H9 (cell line): ENCODE data around the gene ZDHHC13. TPM values are rescaled to one million over a fixed set of nuclear protein-coding genes. Genes with fewer than 3 reads are reported as not detected.

Experiments
- DNase-seq: peaks from one replicate; pipeline ENCODE4 v3.0.0-alpha.2; 2017
- H2AFZ ChIP-seq: one replicate; pipeline ENCODE4 v1.6.1; 2013; ENCODE audit warnings: mild to moderate bottlenecking, low read length, control low read depth, moderate library complexity
- H2AK5ac ChIP-seq: 2 replicates; pipeline ENCODE4 v1.6.1; 2013; ENCODE audit warnings: low read length, control low read depth, mixed read lengths; ENCODE audit not compliant: insufficient read length
- H2BK120ac ChIP-seq: one replicate; pipeline ENCODE4 v1.6.1; 2013; ENCODE audit warnings: low read depth, mild to moderate bottlenecking, low read length, control low read depth, inconsistent platforms; ENCODE audit not compliant: poor library complexity, severe bottlenecking
- H2BK12ac ChIP-seq: 2 replicates; pipeline ENCODE4 v1.6.1; 2013; ENCODE audit warnings: low read length, control low read depth, mixed read lengths, low read depth; ENCODE audit not compliant: insufficient read length
- H2BK15ac ChIP-seq: 2 replicates; pipeline ENCODE4 v1.6.1; 2013; ENCODE audit warnings: low read depth, low read length, control low read depth
- H2BK20ac ChIP-seq: one replicate; pipeline ENCODE4 v1.6.1; 2013; ENCODE audit warnings: low read depth, mild to moderate bottlenecking, low read length, control low read depth, inconsistent platforms; ENCODE audit not compliant: poor library complexity, severe bottlenecking
- H2BK5ac ChIP-seq: 2 replicates; pipeline ENCODE4 v1.6.1; 2013; ENCODE audit warnings: low read length, control low read depth, mixed read lengths; ENCODE audit not compliant: insufficient read length
- H3K14ac ChIP-seq: 2 replicates; pipeline ENCODE4 v1.6.1; 2013; ENCODE audit warnings: low read length, control low read depth; ENCODE audit not compliant: insufficient read depth
- H3K18ac ChIP-seq: 2 replicates; pipeline ENCODE4 v1.6.1; 2013; ENCODE audit warnings: low read depth, mild to moderate bottlenecking, mixed read lengths, low read length, control low read depth; ENCODE audit not compliant: insufficient read length
- H3K23ac ChIP-seq: 2 replicates; pipeline ENCODE4 v1.6.1; 2013; ENCODE audit warnings: low read length, control low read depth, mixed read lengths, low read depth; ENCODE audit not compliant: insufficient read length
- H3K23me2 ChIP-seq: 2 replicates; pipeline ENCODE4 v1.6.1; 2013; ENCODE audit warnings: low read depth, mild to moderate bottlenecking, mixed read lengths, low read length, control low read depth; ENCODE audit not compliant: insufficient read length, poor library complexity, severe bottlenecking
- H3K27ac ChIP-seq: 2 replicates; pipeline ENCODE4 v1.5.1; 2013; ENCODE audit warnings: low read length, control low read depth, mixed read lengths, low read depth; ENCODE audit not compliant: insufficient read length
- H3K27me3 ChIP-seq: 2 replicates; pipeline ENCODE4 v1.6.1; 2013; ENCODE audit warnings: low read length, control low read depth, inconsistent platforms; ENCODE audit not compliant: insufficient read depth
- H3K4ac ChIP-seq: 2 replicates; pipeline ENCODE4 v1.6.1; 2013; ENCODE audit warnings: low read depth, mild to moderate bottlenecking, control low read depth, inconsistent platforms, low read length, moderate library complexity
- H3K4me1 ChIP-seq: 2 replicates; pipeline ENCODE4 v1.6.1; 2013; ENCODE audit warnings: low read length, control low read depth, inconsistent platforms; ENCODE audit not compliant: insufficient read depth
- H3K4me2 ChIP-seq: 2 replicates; pipeline ENCODE4 v1.6.1; 2013; ENCODE audit warnings: low read length, control low read depth, mixed read lengths; ENCODE audit not compliant: insufficient read length, insufficient read depth
- H3K56ac ChIP-seq: 2 replicates; pipeline ENCODE4 v1.6.1; 2013; ENCODE audit warnings: low read depth, mild to moderate bottlenecking, mixed read lengths, low read length, control low read depth; ENCODE audit not compliant: insufficient read length
- H3K79me1 ChIP-seq: 2 replicates; pipeline ENCODE4 v1.6.1; 2013; ENCODE audit warnings: low read depth, mild to moderate bottlenecking, moderate library complexity, low read length, control low read depth, inconsistent platforms; ENCODE audit not compliant: insufficient read depth, poor library complexity, severe bottlenecking
- H3K79me2 ChIP-seq: 2 replicates; pipeline ENCODE4 v1.6.1; 2013; ENCODE audit warnings: low read length, control low read depth, inconsistent platforms; ENCODE audit not compliant: insufficient read depth
- H3K9ac ChIP-seq: 2 replicates; pipeline ENCODE4 v1.6.1; 2013; ENCODE audit warnings: low read length, control low read depth, mixed read lengths; ENCODE audit not compliant: insufficient read length; ENCODE audit errors: extremely low read depth
- H3K9me3 ChIP-seq: one replicate; pipeline ENCODE4 v1.6.1; 2013; ENCODE audit warnings: low read depth, low read length, inconsistent platforms; ENCODE audit not compliant: control insufficient read depth
- H3T11ph ChIP-seq: one replicate; pipeline ENCODE4 v1.6.1; 2013; ENCODE audit warnings: mild to moderate bottlenecking, low read length, control low read depth, inconsistent platforms
- H4K20me1 ChIP-seq: one replicate; pipeline ENCODE4 v1.6.1; 2013; ENCODE audit not compliant: control insufficient read depth, insufficient read length, insufficient read depth
- H4K5ac ChIP-seq: 2 replicates; pipeline ENCODE4 v1.6.1; 2013; ENCODE audit warnings: low read depth, mild to moderate bottlenecking, mixed read lengths, low read length, control low read depth; ENCODE audit not compliant: insufficient read length
- H4K8ac ChIP-seq: replicated peaks from 2 replicates; pipeline ENCODE4 v1.6.1; 2013; ENCODE audit warnings: low read length, control low read depth, mixed read lengths, low read depth; ENCODE audit not compliant: insufficient read length
- H4K91ac ChIP-seq: 2 replicates; pipeline ENCODE4 v1.6.1; 2013; ENCODE audit warnings: low read depth, mild to moderate bottlenecking, moderate library complexity, mixed read lengths, low read length, control low read depth; ENCODE audit not compliant: insufficient read length
- H3K27ac Mint-ChIP-seq, 3 experiments: 2 replicates in 2 of 3; 3 replicates in 1 of 3; pipeline ENCODE4 v1.8.0; 2020 to 2021; ENCODE audit warnings: mixed read lengths in 3 of 3, mild to moderate bottlenecking in 1 of 3, moderate library complexity in 1 of 3
- H3K27me3 Mint-ChIP-seq: 2 replicates; pipeline ENCODE4 v1.8.0; 2021; ENCODE audit warnings: low read depth, mild to moderate bottlenecking, moderate library complexity, mixed read lengths
- H3K36me3 Mint-ChIP-seq, 3 experiments: 2 replicates in 2 of 3; 3 replicates in 1 of 3; pipeline ENCODE4 v1.8.0; 2020 to 2021; ENCODE audit warnings: low read depth in 3 of 3, mixed read lengths in 3 of 3; ENCODE audit not compliant: insufficient read depth in 1 of 3
- H3K4me1 Mint-ChIP-seq, 2 experiments: 2 replicates each; pipeline ENCODE4 v1.8.0; 2020; ENCODE audit warnings: mixed read lengths in 2 of 2
- H3K4me3 Mint-ChIP-seq, 2 experiments: 2 replicates in 1 of 2; 3 replicates in 1 of 2; pipeline ENCODE4 v1.8.0; 2020 to 2021; ENCODE audit warnings: mild to moderate bottlenecking in 2 of 2, mixed read lengths in 2 of 2, moderate library complexity in 1 of 2
- H3K9me3 Mint-ChIP-seq, 2 experiments: 2 replicates in 1 of 2; 3 replicates in 1 of 2; pipeline ENCODE4 v1.8.0; 2020; ENCODE audit warnings: mild to moderate bottlenecking in 2 of 2, mixed read lengths in 2 of 2, moderate library complexity in 1 of 2
- WGBS: extraction: QIAGEN DNeasy Blood & Tissue Kit; methylation state at CpG from one replicate; pipeline ENCODE4 v1.1.7; 2013; ENCODE audit warnings: missing lambda C conversion rate, low lambda C conversion rate, mixed read lengths; ENCODE audit not compliant: insufficient read length; ENCODE audit errors: extremely low coverage; 5-methylcytosine and 5-hydroxymethylcytosine counted together
- total RNA-seq: library from RNA; stranded (reverse); gene quantifications from 2 replicates; pipeline ENCODE4 v1.2.1, GENCODE V29; 2021
- TF ChIP-seq, protein P1 (sequence below): fragments of 200-600 bp; sonication (generic); conservative IDR thresholded peaks from 3 replicates; pipeline ENCODE4 v1.8.0; 2021; ENCODE audit warnings: antibody characterized with exemption, mild to moderate bottlenecking

Gene ZDHHC13
- total RNA-seq, 1 experiment from 2014 or later = 20.9 TPM

DNA sequence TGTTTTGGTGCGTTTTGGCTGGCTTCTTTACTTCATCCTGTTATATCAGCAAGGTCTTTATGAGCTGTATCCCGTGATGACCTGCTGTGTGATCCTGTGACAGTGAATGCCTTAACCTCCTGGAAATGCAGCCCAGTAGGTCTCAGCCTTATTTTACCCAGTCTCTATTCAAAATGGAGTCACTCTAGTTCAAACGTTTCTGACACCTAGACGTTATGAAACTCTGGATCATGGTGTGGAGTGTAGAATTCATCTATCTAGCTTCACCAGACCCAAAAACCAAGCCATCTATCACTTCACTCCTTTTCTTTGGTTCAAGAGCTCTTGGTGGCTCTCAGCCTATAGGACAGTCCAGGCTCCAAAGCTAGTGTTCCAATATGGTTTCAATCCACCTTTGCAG lies 28.2 kb upstream of the ZDHHC13 start:
- WGBS = no CpG with 5 or more reads among the region's 4 CpGs
- no peaks in the 10 kb centered on the region for H3K79me2 ChIP-seq

More for the DNA sequence above, 28.2 kb upstream of the ZDHHC13 start:
- Histone ChIP-seq H4K20me1 (no peaks in the 10 kb centered on the region), H3K14ac (no peak overlapping the region), H3K27ac (no peak overlapping the region), H3K23me2 (no peaks in the 10 kb centered on the region), H3K4me1 (no peaks in the 10 kb centered on the region), H3K23ac (no peak overlapping the region), H2BK12ac (no peak overlapping the region), H3K9ac (no peak overlapping the region), H3T11ph (no peak overlapping the region), H2BK15ac (no peak overlapping the region), H2BK5ac (no peak overlapping the region), H4K8ac (no peak overlapping the region), H3K79me1 (no peaks in the 10 kb centered on the region), H4K91ac (no peak overlapping the region), H2AFZ (no peak overlapping the region), H2AK5ac (no peak overlapping the region), H2BK120ac (no peak overlapping the region), H3K56ac (no peak overlapping the region), H3K27me3 (no peaks in the 10 kb centered on the region), H3K9me3 (no peaks in the 10 kb centered on the region), H2BK20ac (no peak overlapping the region), H3K4me2 (no peak overlapping the region), H4K5ac (no peak overlapping the region), H3K4ac (no peak overlapping the region), H3K18ac (no peak overlapping the region)
- no peaks in the 10 kb centered on the region for H3K36me3 Mint-ChIP-seq
- DNase-seq = no peak
- H3K9me3 Mint-ChIP-seq = no peaks in the 10 kb centered on the region
- no peaks in the 10 kb centered on the region for H3K4me1 Mint-ChIP-seq
- H3K4me3 Mint-ChIP-seq = no peak overlapping the region
- no peak overlapping the region for H3K27ac Mint-ChIP-seq
- peaks cover 17% of the 10 kb centered on the region for H3K27me3 Mint-ChIP-seq
- TF ChIP-seq, protein P1, sequence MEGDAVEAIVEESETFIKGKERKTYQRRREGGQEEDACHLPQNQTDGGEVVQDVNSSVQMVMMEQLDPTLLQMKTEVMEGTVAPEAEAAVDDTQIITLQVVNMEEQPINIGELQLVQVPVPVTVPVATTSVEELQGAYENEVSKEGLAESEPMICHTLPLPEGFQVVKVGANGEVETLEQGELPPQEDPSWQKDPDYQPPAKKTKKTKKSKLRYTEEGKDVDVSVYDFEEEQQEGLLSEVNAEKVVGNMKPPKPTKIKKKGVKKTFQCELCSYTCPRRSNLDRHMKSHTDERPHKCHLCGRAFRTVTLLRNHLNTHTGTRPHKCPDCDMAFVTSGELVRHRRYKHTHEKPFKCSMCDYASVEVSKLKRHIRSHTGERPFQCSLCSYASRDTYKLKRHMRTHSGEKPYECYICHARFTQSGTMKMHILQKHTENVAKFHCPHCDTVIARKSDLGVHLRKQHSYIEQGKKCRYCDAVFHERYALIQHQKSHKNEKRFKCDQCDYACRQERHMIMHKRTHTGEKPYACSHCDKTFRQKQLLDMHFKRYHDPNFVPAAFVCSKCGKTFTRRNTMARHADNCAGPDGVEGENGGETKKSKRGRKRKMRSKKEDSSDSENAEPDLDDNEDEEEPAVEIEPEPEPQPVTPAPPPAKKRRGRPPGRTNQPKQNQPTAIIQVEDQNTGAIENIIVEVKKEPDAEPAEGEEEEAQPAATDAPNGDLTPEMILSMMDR = no peak
